HG02970 (cell line): ENCODE results near the gene NCOA7.

Source experiments
- ATAC-seq: cut with Tn5 transposase; IDR thresholded peaks from one replicate; pipeline ENCODE4 v1.9.1; 2021; ENCODE audit warnings: mild to moderate bottlenecking, moderate library complexity, moderate number of reproducible peaks; ENCODE audit not compliant: unreplicated experiment, low FRiP score

NCOA7 gene

GRCh38 chr6:125810445-125810844, 19.7 kb downstream of the NCOA7 start:
- ATAC-seq: no peak

DNA sequence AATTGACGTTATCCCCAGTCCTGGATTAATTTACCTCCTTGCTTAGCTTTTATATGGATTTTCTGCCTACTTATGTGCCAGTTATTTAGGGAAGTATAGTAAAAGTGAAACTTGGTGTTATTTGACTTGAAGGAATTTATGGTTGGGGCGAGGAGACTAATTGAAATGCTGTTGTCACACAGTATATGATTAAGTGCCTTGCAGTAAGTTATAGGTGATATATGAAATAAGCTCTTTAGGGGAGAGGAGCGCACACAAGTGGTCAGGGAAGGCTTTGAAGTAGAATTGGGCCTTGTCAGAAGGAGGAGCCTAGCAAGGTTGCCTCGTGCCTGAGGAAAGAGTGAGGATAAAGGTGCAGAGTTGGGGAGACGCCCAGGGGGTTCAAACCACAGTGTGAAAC, 20.5 kb downstream of the NCOA7 start:
- no peak for ATAC-seq

- ATAC-seq: no peak
These were observed 21.9 kb downstream of the NCOA7 start for GRCh38 chr6:125812394-125813292.

DNA sequence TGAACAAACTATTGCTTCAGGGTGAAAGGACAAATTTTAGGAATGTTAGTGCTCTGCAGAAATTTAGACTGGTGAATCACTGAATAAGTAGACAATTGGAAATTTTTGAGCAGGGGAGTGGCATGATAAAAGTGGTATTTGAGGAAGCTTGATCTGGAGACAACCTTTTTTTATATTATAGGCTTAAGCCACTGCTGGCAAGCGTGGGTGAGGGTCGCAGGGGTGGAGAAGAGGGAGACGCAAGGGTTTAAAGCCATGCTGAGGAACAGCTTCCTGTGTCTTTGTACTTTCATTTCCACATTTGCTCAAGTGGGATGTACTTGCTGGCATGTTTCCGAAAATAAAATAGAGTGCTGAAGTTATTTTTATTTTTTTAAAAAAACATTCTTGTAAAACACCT, 23.7 kb downstream of the NCOA7 start:
- ATAC-seq: no peak

GRCh38 chr6:125815080-125815910, 24.5 kb downstream of the NCOA7 start:
- no peak for ATAC-seq

DNA sequence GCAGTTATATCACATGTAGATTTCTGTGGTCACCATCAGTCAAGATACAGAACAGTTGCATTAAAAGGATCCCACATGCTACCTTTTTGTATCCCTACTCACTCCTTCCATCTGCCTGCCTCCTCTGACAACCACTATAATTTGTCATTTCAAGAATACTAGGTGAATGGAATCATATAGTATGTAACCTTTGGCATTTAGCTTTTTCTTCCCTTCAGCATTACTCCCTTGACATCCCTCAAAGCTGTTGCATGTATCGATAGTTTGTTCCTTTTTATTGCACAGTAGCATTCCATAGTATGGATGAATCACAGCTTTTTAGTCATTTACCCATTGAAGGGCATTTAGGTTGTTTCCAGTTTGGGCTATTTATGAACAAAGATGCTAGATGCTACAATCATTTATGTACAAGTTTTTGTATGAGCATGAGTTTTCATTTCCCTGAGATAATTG, 26.1 kb downstream of the NCOA7 start:
- no peak for ATAC-seq

- no peak for ATAC-seq
These were observed 27.5 kb downstream of the NCOA7 start for GRCh38 chr6:125818225-125818657.

DNA sequence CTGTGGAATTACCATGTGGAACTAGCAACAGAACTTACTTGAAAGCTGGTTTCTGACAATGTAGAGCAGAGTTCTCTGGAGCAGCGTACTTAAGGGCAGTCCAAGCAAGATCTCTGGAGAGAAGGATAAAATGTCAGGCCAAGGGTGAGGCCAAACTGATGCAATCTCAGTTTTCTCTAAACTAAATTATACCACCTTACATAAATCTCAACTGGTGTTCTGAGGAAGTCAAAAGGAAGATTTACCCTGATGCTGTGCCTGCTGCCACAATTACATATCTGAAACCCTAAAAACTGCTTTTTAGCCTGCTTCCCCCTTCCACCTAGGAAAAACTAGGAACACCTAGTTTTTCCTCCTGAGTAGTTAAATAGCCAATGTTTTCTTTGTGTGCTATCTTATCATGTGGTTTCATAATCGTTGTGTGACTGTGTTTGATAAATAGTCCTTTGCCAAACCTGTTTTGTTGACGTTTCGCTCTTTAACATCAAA, 28.1 kb downstream of the NCOA7 start:
- no peak for ATAC-seq

GRCh38 chr6:125819535-125820326, 29.0 kb downstream of the NCOA7 start:
- ATAC-seq: no peak

- ATAC-seq: no peak
These were observed 31.1 kb downstream of the NCOA7 start for GRCh38 chr6:125821825-125822281.

DNA sequence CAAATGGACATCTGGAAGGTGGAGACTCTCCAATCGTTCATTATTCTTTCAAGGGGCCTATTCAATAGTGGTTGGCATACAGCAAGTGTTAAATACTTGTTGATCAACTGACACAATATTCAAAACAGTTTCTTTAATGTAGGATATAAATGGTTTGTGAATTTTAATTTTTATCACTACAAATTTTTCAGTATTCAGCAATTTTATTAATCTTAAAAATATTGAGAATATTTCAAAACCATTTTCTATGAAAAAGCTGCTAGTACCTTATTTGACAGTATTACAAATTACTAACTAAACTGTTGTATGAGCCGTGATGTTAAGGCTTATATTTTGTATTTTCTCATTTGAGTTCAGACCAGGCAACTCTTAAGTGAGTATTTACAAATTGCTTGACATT, 32.4 kb downstream of the NCOA7 start:
- ATAC-seq: no peak

DNA sequence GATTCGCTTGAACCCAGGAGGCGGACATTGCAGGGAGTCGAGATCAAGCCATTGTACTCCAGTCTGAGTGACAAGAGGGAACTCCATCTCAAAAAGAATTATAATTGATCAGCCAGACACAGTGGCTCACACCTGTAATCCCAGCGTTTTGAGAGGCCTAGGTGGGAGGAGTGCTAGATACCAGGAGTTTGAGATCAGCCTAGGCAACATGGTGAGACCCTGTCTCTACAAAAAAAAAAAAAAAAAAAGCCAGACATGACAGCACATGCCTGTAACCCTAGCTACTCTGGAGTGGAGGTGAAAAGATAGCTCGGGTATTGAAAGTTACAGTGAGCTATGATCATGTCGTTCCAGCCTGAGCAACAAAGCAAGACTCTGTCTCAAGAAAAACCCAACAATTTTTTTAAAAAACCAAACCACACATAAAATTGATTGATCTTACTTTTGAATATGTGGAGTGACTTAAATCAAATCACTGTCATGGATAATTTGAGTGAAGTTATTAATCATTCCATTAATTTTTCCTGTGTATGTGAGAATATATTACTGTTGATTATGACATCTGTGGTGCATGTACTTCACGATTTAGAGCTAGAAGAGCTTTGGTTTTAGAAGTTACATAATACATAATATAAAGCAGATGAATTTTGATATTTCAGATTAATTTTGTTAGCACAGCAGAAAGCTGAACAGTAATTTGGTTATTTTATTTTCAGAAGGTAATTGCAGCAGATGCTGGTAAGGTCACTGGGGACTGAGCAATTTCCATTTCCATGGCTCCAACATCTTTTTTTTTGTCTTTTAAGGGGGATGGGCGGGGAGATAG, 34.4 kb downstream of the NCOA7 start:
- no peak for ATAC-seq

- no peak for ATAC-seq
These were observed 36.1 kb downstream of the NCOA7 start for GRCh38 chr6:125826695-125827463.

DNA sequence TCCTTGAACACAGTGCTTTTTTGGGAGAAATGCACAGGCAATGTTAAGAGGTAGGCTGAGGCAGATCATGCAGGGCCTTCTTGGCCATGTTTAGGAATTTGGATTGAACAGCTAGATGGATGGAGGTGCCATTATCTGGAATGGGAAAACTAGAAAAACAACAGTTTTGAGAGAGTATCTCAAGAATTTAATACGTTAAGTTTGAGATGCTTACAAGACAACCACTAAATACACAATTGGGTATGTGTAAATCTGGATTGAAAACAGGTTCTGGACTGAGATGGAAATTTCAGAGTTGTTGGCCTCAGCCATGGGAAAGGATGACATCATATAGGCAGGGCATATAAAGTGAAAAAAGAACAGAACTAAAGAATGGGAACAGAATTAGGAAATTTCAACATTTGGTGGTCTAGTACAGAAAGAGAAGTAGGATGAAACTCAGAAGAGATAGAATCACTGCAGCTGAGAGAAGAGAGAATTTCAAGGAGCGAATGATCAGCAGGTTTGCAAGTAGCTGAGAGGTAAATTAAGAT, 37.1 kb downstream of the NCOA7 start:
- no peak for ATAC-seq

- no peak for ATAC-seq
These were observed 37.8 kb downstream of the NCOA7 start for GRCh38 chr6:125828476-125829039.

DNA sequence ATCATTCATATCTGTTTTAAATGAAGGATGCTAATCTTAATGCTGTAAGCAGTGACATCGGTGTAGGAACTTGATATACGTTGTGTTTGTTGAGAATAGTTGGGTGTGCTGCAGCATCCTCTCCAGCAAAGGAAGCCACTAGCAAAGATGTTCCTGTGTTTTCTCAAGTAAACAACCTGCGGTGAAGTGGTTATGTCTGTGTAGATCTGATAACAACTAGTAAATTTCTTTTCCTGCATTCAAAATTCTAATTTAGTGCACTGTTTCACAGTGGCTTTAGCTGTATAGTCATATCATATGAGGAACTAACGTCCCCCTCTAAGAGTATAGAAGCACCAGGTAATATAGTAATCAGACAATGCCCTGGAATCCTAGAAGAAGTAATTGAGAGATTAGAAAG, 38.7 kb downstream of the NCOA7 start:
- no peak for ATAC-seq

DNA sequence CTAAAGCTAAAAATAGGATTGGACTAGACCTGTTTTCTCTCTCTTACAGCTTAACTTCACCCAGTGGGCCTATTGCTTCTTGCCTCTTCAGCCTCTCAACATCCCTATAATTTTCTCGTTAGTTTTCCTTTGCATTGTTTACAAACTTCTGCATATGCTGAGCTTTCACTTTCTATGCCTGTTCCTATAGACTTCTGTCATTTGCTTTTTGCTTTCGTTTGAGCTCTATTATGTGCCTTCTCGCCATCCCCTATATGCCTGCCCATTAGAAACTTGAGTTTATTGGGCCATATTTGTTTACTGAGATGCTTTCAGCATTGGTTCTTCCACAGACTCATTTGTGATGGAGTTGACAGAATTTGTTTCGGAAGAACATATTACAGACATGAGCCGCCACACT, 40.9 kb downstream of the NCOA7 start:
- ATAC-seq: no peak
